Measurements from ENCODE around the gene FILIP1L.

GRCh38 chr3:100122321-100122720, 8.0 kb upstream of the FILIP1L start:
- TF ChIP-seq CTCF (conservative IDR thresholded peaks at IDR 0.05; ENCODE audit: low read depth, low read length) (no peak), EZH2 (IDR thresholded peaks at IDR 0.05; ENCODE audit: borderline replicate concordance, low read depth, low read length, poor library complexity, severe bottlenecking) (no peak)
